ENCODE measurements around the gene YIPF1.

YIPF1 gene

DNA sequence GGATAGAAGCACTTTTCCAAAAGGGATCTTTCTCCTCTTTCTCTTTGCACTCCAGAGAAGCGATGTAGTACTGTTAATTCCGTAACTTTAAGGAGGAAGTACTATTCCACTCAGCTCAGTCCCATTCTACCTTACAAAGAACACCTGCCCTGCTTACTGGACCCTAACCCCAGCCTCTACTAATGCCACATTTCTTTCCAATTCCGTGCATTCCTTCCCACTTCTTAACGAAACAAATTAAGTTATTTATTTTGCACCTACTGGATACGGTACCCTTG lies 52.0 kb downstream of the YIPF1 start:
- no peak for TF ChIP-seq FOXM1 (IDR thresholded peaks at IDR 0.05; ENCODE audit: borderline replicate concordance, low read depth)
- TF ChIP-seq YY1 (IDR thresholded peaks at IDR 0.05; ENCODE audit: low read depth), result 0 out of 2 replicates have a peak, but pooled peaks have one; percentile 1

- TF ChIP-seq YY1 (IDR thresholded peaks at IDR 0.05; ENCODE audit: low read depth), result no peak
Measured at GRCh38 chr1:53835491-53835890, 54.1 kb downstream of the YIPF1 start.

GRCh38 chr1:53834776-53835175 lies 54.8 kb downstream of the YIPF1 start:
- TF ChIP-seq CEBPB (IDR thresholded peaks at IDR 0.05), result no peak
- no peak for TF ChIP-seq FOXM1 (IDR thresholded peaks at IDR 0.05; ENCODE audit: borderline replicate concordance, low read depth)
- no peak for TF ChIP-seq USF1 (IDR thresholded peaks at IDR 0.05)
- TF ChIP-seq TAF1 (IDR thresholded peaks at IDR 0.05; ENCODE audit: low read depth), result no peak
- no peak for TF ChIP-seq NFIC (IDR thresholded peaks at IDR 0.05)
- no peak for TF ChIP-seq EGR1 (IDR thresholded peaks at IDR 0.05)
- TF ChIP-seq CREB1 (IDR thresholded peaks at IDR 0.05; ENCODE audit: low read depth), result no peak
- no peak for TF ChIP-seq YY1 (IDR thresholded peaks at IDR 0.05; ENCODE audit: low read depth)
- TF ChIP-seq RAD21 (IDR thresholded peaks at IDR 0.05; ENCODE audit: low read depth), result no peak
- TF ChIP-seq, protein P1, sequence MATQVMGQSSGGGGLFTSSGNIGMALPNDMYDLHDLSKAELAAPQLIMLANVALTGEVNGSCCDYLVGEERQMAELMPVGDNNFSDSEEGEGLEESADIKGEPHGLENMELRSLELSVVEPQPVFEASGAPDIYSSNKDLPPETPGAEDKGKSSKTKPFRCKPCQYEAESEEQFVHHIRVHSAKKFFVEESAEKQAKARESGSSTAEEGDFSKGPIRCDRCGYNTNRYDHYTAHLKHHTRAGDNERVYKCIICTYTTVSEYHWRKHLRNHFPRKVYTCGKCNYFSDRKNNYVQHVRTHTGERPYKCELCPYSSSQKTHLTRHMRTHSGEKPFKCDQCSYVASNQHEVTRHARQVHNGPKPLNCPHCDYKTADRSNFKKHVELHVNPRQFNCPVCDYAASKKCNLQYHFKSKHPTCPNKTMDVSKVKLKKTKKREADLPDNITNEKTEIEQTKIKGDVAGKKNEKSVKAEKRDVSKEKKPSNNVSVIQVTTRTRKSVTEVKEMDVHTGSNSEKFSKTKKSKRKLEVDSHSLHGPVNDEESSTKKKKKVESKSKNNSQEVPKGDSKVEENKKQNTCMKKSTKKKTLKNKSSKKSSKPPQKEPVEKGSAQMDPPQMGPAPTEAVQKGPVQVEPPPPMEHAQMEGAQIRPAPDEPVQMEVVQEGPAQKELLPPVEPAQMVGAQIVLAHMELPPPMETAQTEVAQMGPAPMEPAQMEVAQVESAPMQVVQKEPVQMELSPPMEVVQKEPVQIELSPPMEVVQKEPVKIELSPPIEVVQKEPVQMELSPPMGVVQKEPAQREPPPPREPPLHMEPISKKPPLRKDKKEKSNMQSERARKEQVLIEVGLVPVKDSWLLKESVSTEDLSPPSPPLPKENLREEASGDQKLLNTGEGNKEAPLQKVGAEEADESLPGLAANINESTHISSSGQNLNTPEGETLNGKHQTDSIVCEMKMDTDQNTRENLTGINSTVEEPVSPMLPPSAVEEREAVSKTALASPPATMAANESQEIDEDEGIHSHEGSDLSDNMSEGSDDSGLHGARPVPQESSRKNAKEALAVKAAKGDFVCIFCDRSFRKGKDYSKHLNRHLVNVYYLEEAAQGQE (IDR thresholded peaks at IDR 0.05; ENCODE audit: low read depth), result no peak
- no peak for TF ChIP-seq EP300 (IDR thresholded peaks at IDR 0.05; ENCODE audit: borderline replicate concordance)
- no peak for TF ChIP-seq TCF12 (IDR thresholded peaks at IDR 0.05; ENCODE audit: low read depth)
- no peak for TF ChIP-seq ZBTB7A (IDR thresholded peaks at IDR 0.05; ENCODE audit: low read depth)
- no peak for TF ChIP-seq TEAD4 (IDR thresholded peaks at IDR 0.05)
- TF ChIP-seq MAX (IDR thresholded peaks at IDR 0.05), result no peak

DNA sequence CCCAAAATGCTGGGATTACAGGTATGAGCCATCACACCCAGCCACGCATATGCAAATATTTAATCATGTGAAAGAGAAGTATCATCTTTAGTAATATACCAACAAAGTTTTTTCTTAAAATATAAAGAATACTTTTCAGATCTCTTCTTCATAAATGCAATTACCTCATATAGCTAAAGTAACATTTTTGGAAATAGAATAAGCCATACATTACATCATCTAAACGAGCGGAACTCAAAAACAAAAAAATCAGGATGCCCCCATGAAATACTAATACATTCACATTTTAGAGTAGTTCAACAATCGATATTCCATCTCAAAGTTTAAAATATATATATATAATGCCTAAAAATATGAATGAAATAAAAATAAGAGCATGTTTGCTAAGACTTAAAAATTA lies 56.2 kb downstream of the YIPF1 start:
- TF ChIP-seq, protein P1 (IDR thresholded peaks at IDR 0.05; ENCODE audit: low read depth), result no peak
- TF ChIP-seq EP300 (IDR thresholded peaks at IDR 0.05; ENCODE audit: borderline replicate concordance), result no peak
- no peak for TF ChIP-seq YY1 (IDR thresholded peaks at IDR 0.05; ENCODE audit: low read depth)

GRCh38 chr1:53826367-53826766 lies 63.2 kb downstream of the YIPF1 start:
- no peak for TF ChIP-seq TCF12 (IDR thresholded peaks at IDR 0.05; ENCODE audit: low read depth)
- TF ChIP-seq, protein P1 (IDR thresholded peaks at IDR 0.05; ENCODE audit: low read depth), result no peak
- no peak for TF ChIP-seq ZBTB7A (IDR thresholded peaks at IDR 0.05; ENCODE audit: low read depth)
- TF ChIP-seq TEAD4 (IDR thresholded peaks at IDR 0.05), result no peak
- TF ChIP-seq NFIC (IDR thresholded peaks at IDR 0.05), result no peak
- no peak for TF ChIP-seq TAF1 (IDR thresholded peaks at IDR 0.05; ENCODE audit: low read depth)
- no peak for TF ChIP-seq MAX (IDR thresholded peaks at IDR 0.05)
- no peak for TF ChIP-seq EP300 (IDR thresholded peaks at IDR 0.05; ENCODE audit: borderline replicate concordance)
- no peak for TF ChIP-seq CEBPB (IDR thresholded peaks at IDR 0.05)
- TF ChIP-seq YY1 (IDR thresholded peaks at IDR 0.05; ENCODE audit: low read depth), result no peak
- no peak for TF ChIP-seq USF1 (IDR thresholded peaks at IDR 0.05)
- TF ChIP-seq RAD21 (IDR thresholded peaks at IDR 0.05; ENCODE audit: low read depth), result no peak
- TF ChIP-seq FOXM1 (IDR thresholded peaks at IDR 0.05; ENCODE audit: borderline replicate concordance, low read depth), result no peak
- no peak for TF ChIP-seq CREB1 (IDR thresholded peaks at IDR 0.05; ENCODE audit: low read depth)
- TF ChIP-seq EGR1 (IDR thresholded peaks at IDR 0.05), result no peak
